GM12873 (cell line): ENCODE data around the gene NPM3.

Experiments used
- TF ChIP-seq, protein P1 (sequence below): IDR thresholded peaks from 2 replicates; pipeline ENCODE4 v1.5.1; 2012; ENCODE audit warnings: low read depth, mild to moderate bottlenecking, moderate library complexity, low read length, control low read depth; ENCODE audit not compliant: insufficient read depth; ENCODE audit errors: missing control alignments

NPM3 gene

GRCh38 chr10:101776161-101776817 is 7.0 kb downstream of the NPM3 start:
- TF ChIP-seq, protein P1, sequence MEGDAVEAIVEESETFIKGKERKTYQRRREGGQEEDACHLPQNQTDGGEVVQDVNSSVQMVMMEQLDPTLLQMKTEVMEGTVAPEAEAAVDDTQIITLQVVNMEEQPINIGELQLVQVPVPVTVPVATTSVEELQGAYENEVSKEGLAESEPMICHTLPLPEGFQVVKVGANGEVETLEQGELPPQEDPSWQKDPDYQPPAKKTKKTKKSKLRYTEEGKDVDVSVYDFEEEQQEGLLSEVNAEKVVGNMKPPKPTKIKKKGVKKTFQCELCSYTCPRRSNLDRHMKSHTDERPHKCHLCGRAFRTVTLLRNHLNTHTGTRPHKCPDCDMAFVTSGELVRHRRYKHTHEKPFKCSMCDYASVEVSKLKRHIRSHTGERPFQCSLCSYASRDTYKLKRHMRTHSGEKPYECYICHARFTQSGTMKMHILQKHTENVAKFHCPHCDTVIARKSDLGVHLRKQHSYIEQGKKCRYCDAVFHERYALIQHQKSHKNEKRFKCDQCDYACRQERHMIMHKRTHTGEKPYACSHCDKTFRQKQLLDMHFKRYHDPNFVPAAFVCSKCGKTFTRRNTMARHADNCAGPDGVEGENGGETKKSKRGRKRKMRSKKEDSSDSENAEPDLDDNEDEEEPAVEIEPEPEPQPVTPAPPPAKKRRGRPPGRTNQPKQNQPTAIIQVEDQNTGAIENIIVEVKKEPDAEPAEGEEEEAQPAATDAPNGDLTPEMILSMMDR: no peak

- TF ChIP-seq, protein P1: no peak
Measured at GRCh38 chr10:101775273-101776160, 7.7 kb downstream of the NPM3 start, which contains the start of gene FGF8. FGF8 (minus strand) TSS chr10:101776114; CDS start chr10:101775900, 214 bp downstream.

GRCh38 chr10:101774589-101775272 is 8.5 kb downstream of the NPM3 start:
- TF ChIP-seq, protein P1: no peak

- TF ChIP-seq, protein P1: no peak
Measured at GRCh38 chr10:101773923-101774588, 9.2 kb downstream of the NPM3 start.

- TF ChIP-seq, protein P1: no peak
Measured at GRCh38 chr10:101772895-101773761, 10.1 kb downstream of the NPM3 start.

DNA sequence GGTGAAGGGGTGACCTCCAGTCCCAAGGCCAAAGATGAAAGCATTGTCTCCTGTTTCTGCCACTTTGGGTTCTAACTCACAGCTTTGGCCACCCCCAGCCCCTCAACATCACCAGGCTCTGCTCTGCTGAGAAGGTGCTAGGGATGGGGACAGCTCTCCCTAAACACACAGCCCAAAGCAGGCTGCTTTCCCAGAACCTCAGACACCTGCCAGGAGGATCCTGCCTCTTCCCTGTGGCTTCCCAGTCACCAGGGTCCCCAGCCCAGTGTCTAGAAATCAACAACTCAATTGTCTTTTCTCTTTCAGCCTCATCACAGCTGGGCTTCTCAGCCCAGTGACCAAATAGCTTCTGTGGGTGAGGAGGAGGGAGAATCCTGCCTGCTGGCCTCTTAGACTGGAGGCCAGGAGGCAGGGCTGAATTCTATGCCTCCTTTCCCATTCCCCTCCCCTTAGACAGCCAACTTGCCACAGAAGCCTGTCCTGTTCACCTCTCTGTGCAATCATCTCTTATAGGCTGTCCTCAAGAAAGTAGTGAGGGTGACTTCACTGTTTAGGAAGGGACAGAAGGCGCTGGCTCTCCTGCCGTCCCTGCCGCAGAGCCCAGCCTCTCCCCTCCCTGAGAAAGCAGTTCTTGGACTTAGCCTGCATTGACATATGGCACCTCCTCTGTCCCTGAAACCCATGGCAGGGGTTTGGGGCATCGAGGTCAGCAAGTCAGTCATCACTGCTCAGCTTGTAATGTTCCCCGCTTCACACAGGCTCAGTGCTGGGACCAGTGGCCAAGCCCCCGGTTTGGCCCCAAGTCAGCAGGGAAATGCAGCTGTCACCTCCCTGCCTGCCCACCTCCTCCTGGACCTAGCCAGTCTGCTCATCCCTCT is 11.0 kb downstream of the NPM3 start:
- TF ChIP-seq, protein P1: no peak
